GM18508 (cell line): ENCODE measurements around the gene TLE5.
"Not testable (repeated sequence)": the region's sequence is repeated elsewhere in the genome, so short reads cannot be mapped to it uniquely, and the experiment has no call there.

ENCODE experiments used
- ATAC-seq: cut with Tn5 transposase; IDR thresholded peaks from one replicate; pipeline ENCODE4 v1.9.1; 2021; ENCODE audit warnings: moderate number of reproducible peaks; ENCODE audit not compliant: insufficient read depth, unreplicated experiment

The TLE5 gene

DNA sequence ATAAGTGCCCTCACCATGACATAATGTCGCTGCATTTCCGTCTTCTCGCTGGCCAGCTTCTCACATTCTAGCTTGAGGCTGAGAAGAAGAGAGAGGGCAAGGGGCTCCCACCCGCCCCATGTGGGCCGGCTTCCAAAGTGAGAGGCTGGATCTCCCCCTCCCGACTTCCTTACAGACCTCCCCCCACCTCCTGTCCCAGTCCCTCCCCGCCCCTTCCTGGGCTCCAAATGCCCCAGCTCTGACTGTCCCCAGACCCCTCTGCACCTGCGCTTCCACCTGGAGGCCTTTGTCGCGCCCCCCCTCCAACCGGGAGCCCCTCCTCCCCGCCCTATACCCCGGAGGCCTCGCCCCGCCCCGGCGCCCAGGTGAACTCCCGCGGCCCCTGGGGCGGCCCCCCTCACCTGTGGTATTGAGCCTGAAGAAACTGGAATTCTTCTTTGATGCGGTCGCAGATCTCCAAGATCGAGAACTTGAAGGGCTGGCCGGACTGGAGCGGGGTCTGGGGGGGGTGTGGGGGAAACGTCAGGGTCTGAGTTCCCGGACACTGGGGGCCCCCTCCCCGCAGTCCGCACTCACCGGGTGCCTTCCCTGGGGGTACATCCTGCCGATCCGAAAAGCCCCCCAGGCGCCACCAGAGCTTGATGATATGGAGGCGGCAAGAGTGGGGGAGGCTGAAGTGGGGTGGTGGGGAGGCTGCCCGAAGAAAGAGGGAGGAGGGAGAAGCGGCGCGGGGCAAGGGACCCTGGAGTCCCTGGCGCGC is 33.8 kb downstream of the TLE5 start:
- no peak for ATAC-seq

- no peak for ATAC-seq
These were observed 34.4 kb downstream of the TLE5 start for GRCh38 chr19:3027981-3028304.

- no peak for ATAC-seq
These were observed 35.0 kb downstream of the TLE5 start for GRCh38 chr19:3027292-3027691.

DNA sequence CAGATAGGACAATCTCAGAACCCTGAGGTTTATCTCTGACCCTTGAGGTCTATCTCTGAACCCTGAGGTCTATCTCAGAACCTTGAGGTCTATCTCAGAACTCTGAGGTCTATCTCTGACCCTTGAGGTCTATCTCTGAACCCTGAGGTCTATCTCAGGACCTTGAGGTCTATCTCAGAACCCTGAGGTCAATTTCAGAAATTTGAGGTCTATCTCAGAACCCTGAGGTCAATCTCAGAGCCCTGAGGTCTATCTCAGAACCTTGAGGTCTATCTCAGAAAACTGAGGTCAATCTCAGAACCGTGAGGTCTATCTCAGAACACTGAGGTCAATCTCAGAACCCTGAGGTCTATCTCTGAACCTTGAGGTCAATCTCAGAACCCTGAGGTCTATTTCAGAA is 35.5 kb downstream of the TLE5 start:
- ATAC-seq = no peak

DNA sequence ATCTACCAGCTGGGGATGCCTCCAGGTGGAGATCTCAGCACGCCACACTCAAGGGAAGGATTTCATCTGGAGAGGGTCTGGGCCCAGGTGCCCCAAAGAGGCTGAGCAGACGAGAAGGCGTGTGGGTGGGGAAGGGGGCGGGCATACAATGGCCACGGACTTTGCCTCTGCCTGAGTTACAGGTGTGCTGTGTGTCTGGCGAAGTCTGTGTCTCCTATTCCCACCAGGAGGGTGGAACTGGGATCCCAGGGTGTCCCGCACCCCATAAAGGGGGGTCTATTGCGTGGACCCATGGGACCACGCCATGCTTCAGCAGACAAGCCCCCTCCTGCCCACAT is 36.8 kb downstream of the TLE5 start:
- no peak for ATAC-seq

DNA sequence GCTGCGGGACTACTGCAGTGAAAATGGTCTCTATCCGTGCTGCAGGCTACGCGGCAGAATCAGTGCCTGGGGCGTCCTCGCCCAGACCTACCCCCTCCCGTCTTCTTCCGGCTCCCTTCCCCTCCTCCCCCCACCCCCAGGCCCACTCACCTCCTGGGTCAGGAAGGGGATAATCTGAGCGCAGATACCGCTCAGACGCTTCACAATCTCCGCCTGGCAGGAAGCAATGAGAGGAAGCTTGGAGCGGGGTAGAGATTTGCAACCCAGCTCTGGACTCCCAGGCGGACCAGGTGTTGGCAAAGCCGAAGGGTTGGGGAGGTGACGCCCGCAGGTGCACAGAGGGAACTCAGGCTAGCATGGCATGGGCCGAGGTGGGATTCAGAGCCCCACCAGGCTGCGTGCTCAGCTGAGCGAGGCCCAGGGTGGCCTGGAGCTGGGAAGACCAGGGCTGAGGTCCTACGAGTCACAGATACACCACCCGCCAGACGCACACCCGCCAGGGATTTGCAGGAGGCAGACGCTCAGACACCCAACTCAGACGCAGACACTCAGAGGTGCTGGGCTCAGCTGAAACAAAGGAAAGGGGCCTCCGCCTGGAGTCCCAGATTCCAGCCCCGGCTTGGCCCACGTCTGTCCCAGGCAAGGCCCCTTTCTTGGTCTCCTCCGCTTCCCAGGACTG is 37.3 kb downstream of the TLE5 start:
- no peak for ATAC-seq

- no peak for ATAC-seq
These were observed 37.8 kb downstream of the TLE5 start for GRCh38 chr19:3024509-3024869.

DNA sequence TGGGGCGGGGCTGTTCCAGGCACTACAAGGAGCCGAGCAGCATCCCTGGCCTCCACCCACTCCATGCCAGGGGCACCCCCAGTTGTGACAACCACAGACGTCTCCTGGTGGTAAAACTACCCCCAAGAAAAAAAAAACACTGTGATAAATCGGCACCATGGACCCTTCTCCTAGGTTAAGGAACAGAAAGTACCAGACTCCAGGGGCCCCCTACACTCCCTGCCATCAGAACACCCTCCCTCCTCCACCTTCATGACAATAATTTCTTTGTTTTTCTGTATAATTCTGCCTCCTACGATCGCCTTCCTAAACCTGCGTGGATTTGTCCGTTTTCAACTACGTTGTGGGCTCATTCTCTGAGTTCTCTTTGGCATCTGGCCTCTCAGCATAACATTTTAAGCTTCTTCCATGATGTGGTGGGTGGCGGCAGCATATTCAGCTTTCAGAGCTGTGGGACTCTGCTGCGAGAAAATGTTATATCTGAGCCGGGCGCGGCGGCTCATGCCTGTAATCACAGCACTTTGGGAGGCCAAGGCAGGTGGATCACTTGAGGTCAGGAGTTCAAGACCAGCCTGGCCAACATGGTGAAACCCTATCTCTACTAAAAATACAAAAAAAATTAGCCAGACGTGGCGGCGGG is 41.9 kb downstream of the TLE5 start:
- ATAC-seq = no peak

GRCh38 chr19:3019211-3019854 is 43.0 kb downstream of the TLE5 start:
- no peak for ATAC-seq

GRCh38 chr19:3017923-3018322 is 44.4 kb downstream of the TLE5 start:
- no peak for ATAC-seq

DNA sequence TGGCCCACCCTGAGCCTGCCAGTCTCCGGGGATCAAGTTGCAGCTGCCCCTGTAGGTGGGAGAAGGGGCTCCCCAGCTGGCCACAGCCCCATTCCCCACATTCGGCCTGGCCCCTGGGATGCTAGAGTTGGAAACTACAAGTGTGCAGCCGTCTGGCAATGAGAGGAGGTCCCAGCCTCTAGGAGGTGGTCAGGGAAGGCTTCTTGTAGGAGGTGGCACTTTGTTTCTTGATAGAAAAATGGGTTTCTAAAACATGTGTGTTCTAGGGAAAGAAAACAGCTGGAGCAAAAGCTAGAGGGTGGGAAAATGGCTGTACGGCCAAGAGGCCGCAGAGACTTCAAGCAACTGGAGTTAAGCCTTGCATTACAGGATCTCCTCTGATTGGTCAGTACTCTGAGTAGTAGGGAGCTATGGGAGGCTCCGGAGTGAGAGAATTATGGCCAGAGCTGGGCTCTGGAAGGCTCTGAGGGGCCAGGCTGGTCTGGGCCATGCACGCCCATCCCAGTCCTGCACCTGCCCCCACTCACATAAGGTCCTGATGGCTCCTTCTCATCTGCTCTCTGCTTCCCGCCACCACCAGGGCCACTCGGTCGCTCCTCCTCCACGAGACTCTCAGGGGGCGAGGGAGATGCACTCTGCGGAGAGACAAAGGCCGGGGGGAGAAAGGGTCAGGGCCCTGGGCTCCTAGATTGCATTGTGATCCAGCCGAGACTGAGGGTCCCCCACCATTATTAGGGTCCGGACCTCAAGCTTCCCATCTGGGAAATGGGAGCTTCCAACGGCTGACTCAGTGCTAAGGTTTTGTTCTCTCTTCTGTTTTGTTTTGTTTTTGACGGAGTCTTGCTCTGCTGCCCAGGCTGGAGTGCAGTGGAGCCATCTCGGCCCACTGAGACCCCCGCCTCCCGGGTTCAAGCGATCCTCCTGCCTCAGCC is 46.9 kb downstream of the TLE5 start:
- ATAC-seq = no peak

DNA sequence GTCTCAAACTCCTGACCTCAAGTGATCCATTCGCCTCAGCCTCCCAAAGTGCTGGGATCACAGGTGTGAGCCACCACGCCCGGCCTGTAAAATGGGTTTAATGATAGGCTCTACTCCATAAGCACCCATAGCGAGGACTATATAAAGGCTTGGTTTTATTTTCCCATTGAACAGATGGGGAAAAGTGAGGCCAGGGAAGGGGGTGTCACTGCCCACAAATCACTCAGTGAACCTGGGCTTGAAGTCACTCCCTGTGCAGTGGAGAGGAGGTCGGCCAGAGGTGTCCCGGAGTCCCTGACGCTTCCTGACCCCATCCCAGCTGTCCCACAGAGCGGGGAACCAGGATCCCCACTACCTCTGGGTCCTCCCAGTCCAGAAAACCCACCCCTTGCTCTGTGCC is 48.2 kb downstream of the TLE5 start:
- ATAC-seq = no peak

GRCh38 chr19:3013263-3013725 is 49.0 kb downstream of the TLE5 start:
- no peak for ATAC-seq

DNA sequence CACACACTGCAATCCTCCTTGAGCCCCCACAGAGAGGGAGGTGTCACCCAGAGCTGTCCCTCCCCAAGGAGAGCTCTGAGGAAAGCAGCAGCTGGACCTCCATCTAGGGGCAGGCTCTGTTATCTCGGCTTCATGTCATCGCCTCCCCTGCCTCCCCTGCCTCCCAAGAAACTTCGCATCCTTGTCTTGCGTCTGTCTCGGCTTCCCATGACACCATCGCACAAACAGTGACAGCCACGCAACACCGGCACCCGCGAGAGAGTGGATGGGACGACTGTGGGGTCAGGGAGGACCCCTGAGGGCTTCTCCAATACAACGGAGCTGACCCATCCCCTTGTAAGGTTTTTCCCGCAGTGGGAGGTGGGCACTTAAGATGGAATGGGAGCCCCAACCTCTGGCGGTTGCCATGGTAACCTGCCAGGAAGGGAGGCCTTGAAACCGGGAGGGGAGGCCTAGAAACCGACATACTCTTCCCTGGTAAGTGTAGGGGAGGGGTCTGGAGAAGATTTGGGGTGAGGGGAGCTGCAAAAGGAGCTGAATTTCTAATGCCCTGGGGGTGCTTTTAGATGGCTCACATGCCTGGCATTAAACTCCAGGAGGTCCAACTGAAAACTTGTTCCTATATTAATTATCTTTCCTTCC is 49.6 kb downstream of the TLE5 start:
- ATAC-seq = no peak

DNA sequence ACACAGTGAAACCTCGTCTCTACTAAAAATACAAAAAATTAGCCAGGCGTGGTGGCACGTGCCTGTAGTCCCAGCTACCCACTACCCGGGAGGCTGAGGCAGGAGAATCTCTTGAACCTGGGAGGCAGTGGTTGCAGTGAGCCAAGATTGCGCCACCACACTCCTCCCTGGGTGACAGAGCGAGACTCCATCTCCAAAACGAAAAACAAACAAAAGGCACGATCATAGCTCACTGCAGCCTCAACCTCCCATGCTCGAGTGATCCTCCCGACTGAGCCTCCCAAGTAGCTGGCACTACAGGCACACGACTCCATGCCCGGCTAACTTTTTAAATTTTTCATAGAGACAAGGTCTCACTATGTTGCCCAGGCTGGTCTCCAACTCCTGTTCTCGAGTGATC is 50.2 kb downstream of the TLE5 start:
- ATAC-seq = not testable (repeated sequence)

DNA sequence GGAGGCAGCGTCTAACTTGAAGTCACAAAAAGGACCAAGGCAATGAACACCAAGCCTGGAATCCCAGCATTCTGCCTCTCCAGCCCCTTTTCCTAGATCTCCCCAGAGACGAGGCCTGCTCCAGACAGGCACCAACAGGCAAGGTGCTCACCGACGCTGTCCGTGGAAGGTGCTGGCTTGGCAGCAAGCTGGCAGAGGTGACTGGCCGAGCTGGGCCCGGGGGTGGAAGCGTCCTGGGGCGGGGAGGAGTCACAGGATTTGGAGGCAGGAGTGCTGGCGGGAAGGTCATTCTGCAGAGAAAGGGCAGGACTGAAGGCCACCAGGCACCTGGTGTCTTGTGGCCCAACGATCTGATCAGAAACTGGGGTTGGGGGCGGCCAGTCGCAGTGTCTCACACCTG is 51.4 kb downstream of the TLE5 start:
- ATAC-seq = no peak

- ATAC-seq = no peak
These were observed 53.3 kb downstream of the TLE5 start for GRCh38 chr19:3008994-3009393.

- no peak for ATAC-seq
These were observed 54.3 kb downstream of the TLE5 start for GRCh38 chr19:3007975-3008374.

GRCh38 chr19:3006075-3006767 is 56.1 kb downstream of the TLE5 start:
- no peak for ATAC-seq
